Type B pancreatic cell (in vitro differentiated cells): ENCODE results near the gene ZC3H4. TPM values are rescaled to one million over a fixed set of nuclear protein-coding genes. Genes with fewer than 3 reads are reported as not detected.
A peak's percentile ranks its signal among the peaks of the same experiment; 100 is the strongest.

Source experiments
- DNase-seq: peaks from one replicate; pipeline ENCODE4 v3.0.0; 2021; ENCODE audit warnings: mixed read lengths; ENCODE audit not compliant: unreplicated experiment; ENCODE audit errors: extremely low spot score
- H3K27ac Mint-ChIP-seq: 2 replicates; pipeline ENCODE4 v1.8.0; 2021; ENCODE audit warnings: mild to moderate bottlenecking, mixed read lengths
- H3K27me3 Mint-ChIP-seq: 2 replicates; pipeline ENCODE4 v1.8.0; 2021; ENCODE audit warnings: mixed read lengths
- H3K36me3 Mint-ChIP-seq: 2 replicates; pipeline ENCODE4 v1.8.0; 2021; ENCODE audit warnings: mixed read lengths
- H3K4me1 Mint-ChIP-seq: one replicate; pipeline ENCODE4 v1.8.0; 2021; ENCODE audit warnings: mixed read lengths; ENCODE audit not compliant: unreplicated experiment
- H3K4me3 Mint-ChIP-seq: 2 replicates; pipeline ENCODE4 v1.8.0; 2021; ENCODE audit warnings: mild to moderate bottlenecking, mixed read lengths
- H3K9me3 Mint-ChIP-seq: 2 replicates; pipeline ENCODE4 v1.8.0; 2021; ENCODE audit warnings: mixed read lengths
- total RNA-seq: library from RNA; stranded (reverse); gene quantifications from 2 replicates; pipeline ENCODE4 v1.2.1, GENCODE V29; 2021; ENCODE audit warnings: low replicate concordance
- TF ChIP-seq, protein P1 (sequence below): fragments of 200-600 bp; sonication (generic); conservative IDR thresholded peaks from 2 replicates; pipeline ENCODE4 v1.5.0; 2021; ENCODE audit warnings: antibody characterized with exemption, mild to moderate bottlenecking

ZC3H4 gene
- total RNA-seq, 1 donor from 2014 or later: 71.4 TPM

DNA sequence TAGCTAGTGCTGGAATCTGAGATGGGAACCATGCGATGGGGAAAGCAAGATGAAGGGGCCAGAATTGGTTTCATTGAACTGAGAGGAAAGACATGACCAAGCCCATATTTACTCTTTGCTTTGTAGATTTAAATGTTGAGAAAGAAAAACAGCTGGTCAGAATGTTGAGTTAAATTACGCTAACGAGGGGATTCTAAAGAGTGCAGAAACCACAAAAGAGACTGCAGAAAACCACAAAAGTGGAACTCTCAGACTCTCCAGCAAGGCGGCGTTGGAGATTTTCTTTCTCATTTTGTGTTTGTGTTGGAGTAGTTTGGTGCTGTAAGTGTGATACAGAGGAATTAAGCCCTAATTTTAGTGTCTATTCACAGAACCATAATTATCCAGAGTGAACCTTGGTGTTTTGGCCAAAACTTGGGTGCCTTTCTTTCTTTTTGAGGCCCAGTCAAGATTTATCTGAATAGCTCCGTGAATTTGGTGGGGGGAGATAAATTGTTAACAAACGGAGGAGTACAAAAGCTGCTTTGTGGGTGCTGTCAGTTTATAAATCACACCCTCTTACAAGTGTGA is 43.4 kb upstream of the ZC3H4 start:
- Mint-ChIP-seq H3K4me3 (peak overlapping the region; percentile 29), H3K4me1 (peaks cover 40% of the 10 kb centered on the region), H3K36me3 (peaks cover 28% of the 10 kb centered on the region)

DNA sequence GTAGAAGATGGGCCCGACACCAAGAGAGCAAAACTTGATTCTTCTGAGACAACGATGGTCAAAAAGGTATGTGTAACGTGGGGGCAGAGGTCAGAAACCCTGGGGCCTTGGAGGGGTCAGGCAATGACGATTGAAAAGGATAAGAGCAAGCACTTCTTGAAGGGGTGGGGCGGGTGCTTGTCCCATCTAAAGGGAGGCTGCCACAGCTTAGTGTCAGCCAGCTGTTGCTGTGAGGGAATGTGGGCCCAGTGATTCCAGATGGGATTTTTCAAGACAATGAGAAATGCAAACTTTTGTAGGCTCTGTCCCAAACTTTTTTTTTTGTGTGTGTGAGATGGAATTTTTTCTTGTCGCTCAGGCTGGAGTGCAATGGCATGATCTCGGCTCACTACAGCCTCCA is 41.6 kb upstream of the ZC3H4 start:
- Mint-ChIP-seq H3K9me3 (no peaks in the 10 kb centered on the region), H3K36me3 (peaks cover 42% of the 10 kb centered on the region), H3K4me1 (peaks cover 55% of the 10 kb centered on the region), H3K27ac (peak overlapping the region; percentile 28), H3K4me3 (peak overlapping the region; percentile 38), H3K27me3 (no peaks in the 10 kb centered on the region)
- TF ChIP-seq, protein P1, sequence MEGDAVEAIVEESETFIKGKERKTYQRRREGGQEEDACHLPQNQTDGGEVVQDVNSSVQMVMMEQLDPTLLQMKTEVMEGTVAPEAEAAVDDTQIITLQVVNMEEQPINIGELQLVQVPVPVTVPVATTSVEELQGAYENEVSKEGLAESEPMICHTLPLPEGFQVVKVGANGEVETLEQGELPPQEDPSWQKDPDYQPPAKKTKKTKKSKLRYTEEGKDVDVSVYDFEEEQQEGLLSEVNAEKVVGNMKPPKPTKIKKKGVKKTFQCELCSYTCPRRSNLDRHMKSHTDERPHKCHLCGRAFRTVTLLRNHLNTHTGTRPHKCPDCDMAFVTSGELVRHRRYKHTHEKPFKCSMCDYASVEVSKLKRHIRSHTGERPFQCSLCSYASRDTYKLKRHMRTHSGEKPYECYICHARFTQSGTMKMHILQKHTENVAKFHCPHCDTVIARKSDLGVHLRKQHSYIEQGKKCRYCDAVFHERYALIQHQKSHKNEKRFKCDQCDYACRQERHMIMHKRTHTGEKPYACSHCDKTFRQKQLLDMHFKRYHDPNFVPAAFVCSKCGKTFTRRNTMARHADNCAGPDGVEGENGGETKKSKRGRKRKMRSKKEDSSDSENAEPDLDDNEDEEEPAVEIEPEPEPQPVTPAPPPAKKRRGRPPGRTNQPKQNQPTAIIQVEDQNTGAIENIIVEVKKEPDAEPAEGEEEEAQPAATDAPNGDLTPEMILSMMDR: no peak
- DNase-seq: no peak

More for the DNA sequence above, 43.4 kb upstream of the ZC3H4 start:
- DNase-seq: no peak
- H3K9me3 Mint-ChIP-seq: no peaks in the 10 kb centered on the region
- peak overlapping the region; percentile 79 for H3K27ac Mint-ChIP-seq
- TF ChIP-seq, protein P1: no peak
- no peaks in the 10 kb centered on the region for H3K27me3 Mint-ChIP-seq

DNA sequence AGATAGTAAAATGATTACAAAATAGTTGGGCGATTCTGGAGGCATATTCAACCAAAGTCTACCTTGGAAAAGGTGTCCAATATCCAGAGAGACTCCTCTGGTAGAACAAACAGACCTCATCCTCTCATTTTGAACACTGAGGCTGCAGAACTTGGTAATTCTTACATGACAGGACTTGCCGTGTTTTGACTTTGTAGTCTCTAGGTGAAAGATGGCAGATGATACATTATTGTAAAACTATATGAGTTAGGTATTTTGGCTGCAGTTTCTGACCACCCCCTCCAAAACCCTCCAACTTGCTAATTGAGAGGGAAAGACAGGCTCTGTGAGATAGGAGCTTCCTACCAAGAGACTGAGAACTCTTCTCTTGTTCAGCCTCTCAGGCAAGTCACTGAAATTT is 39.7 kb upstream of the ZC3H4 start:
- TF ChIP-seq, protein P1: no peak
- Mint-ChIP-seq H3K9me3 (no peaks in the 10 kb centered on the region), H3K4me3 (peak overlapping the region; percentile 79), H3K27me3 (no peaks in the 10 kb centered on the region), H3K4me1 (peaks cover 49% of the 10 kb centered on the region), H3K27ac (peak overlapping the region; percentile 93), H3K36me3 (peaks cover 46% of the 10 kb centered on the region)
- DNase-seq: no peak

DNA sequence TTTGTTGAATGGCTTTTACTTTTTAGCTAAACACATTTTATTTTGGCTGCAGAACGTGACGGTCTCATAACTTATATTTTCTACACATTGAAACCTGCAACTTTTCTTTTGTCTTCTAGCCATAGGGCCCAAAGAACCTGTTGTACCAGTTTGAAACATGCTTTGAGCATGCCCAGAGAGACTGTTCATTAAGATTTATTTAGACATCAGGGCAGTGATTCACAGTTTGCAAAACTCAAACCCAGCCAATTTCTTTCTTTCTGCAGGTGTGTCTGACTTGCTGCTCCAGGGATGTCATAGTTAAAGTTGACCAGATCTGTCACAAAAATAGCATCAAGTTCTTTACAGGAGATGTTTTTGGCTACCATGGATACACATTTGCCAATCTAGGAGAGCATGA is 39.1 kb upstream of the ZC3H4 start:
- peaks cover 47% of the 10 kb centered on the region for H3K36me3 Mint-ChIP-seq
- no peak for DNase-seq
- TF ChIP-seq, protein P1: no peak
- peaks cover 44% of the 10 kb centered on the region for H3K4me1 Mint-ChIP-seq
- H3K27ac Mint-ChIP-seq: peak overlapping the region; percentile 93
- no peaks in the 10 kb centered on the region for H3K9me3 Mint-ChIP-seq
- peak overlapping the region; percentile 79 for H3K4me3 Mint-ChIP-seq
- no peaks in the 10 kb centered on the region for H3K27me3 Mint-ChIP-seq

DNA sequence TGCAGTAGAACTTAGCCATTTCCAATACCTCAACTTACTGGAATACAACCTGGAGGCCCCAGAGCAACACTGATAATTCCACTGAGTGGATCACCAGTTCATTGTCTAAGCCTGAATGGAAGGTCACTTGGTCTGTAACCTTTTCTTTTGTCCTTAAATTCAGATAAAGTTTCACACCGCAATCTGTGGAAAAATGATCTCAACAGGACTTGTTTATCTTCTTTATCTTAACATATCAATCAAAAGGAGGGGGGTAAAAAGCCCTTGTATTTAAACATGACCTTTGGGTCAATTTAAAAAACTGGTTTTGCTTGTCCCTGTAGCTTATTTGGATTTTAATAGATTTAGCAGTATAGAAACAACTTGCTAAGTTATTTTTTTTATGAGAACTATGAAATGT is 38.6 kb upstream of the ZC3H4 start:
- Mint-ChIP-seq H3K27me3 (no peaks in the 10 kb centered on the region), H3K27ac (peak overlapping the region; percentile 93), H3K4me3 (peak overlapping the region; percentile 79), H3K9me3 (no peaks in the 10 kb centered on the region), H3K36me3 (peaks cover 47% of the 10 kb centered on the region), H3K4me1 (peaks cover 40% of the 10 kb centered on the region)
- TF ChIP-seq, protein P1: no peak
- no peak for DNase-seq

DNA sequence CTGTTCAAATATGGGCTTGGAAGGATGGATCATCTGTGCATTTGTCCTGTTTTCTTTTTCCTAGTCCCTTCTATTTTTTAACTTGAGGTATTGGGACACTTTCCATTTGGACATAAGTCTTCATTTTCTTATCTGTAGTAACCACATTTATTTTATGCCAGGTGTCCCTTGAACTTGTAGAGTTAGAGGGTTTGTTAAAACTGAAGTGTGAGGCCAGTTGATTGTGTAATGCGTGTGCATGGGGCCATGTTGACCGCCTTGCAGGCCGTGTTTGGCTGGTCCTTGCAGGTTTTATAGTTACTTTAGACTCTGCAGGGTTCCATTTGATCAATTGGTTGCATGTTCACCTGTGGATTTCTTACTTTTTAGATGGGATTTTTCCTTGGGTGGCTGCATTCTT is 38.1 kb upstream of the ZC3H4 start:
- TF ChIP-seq, protein P1: no peak
- peak overlapping the region; percentile 93 for H3K27ac Mint-ChIP-seq
- peaks cover 49% of the 10 kb centered on the region for H3K36me3 Mint-ChIP-seq

More for the DNA sequence above, 38.1 kb upstream of the ZC3H4 start:
- no peaks in the 10 kb centered on the region for H3K27me3 Mint-ChIP-seq
- no peak for DNase-seq
- H3K4me3 Mint-ChIP-seq: peak overlapping the region; percentile 79
- H3K9me3 Mint-ChIP-seq: no peaks in the 10 kb centered on the region
- H3K4me1 Mint-ChIP-seq: peaks cover 34% of the 10 kb centered on the region
